Effector memory CD4-positive, alpha-beta T cell (primary cell): Measurements from ENCODE around the gene RHBDL1.

ENCODE experiments used
- DNase-seq, 3 donors: peaks; one replicate each; pipeline ENCODE4 v3.0.0-alpha.2; 2020
- H3K27ac ChIP-seq: 2 replicates; pipeline ENCODE4 v1.7.0; 2013; ENCODE audit warnings: mild to moderate bottlenecking, low read length, moderate library complexity; ENCODE audit not compliant: insufficient read depth, poor library complexity, severe bottlenecking
- H3K27me3 ChIP-seq: replicated peaks from 2 replicates; pipeline ENCODE4 v1.7.0; 2013; ENCODE audit warnings: mild to moderate bottlenecking, low read length; ENCODE audit not compliant: insufficient read depth, control insufficient read depth, poor library complexity, severe bottlenecking
- H3K36me3 ChIP-seq: 2 replicates; pipeline ENCODE4 v1.7.0; 2013; ENCODE audit warnings: mild to moderate bottlenecking, low read length, moderate library complexity; ENCODE audit not compliant: control insufficient read depth, insufficient read depth
- H3K4me1 ChIP-seq: 2 replicates; pipeline ENCODE4 v1.7.0; 2013; ENCODE audit warnings: low read length, mild to moderate bottlenecking; ENCODE audit not compliant: control insufficient read depth, insufficient read depth, poor library complexity, severe bottlenecking
- H3K4me3 ChIP-seq: 2 replicates; pipeline ENCODE4 v1.7.0; 2013; ENCODE audit warnings: low read length, low read depth, mild to moderate bottlenecking; ENCODE audit not compliant: insufficient read depth, poor library complexity, severe bottlenecking
- H3K9me3 ChIP-seq: 2 replicates; pipeline ENCODE4 v1.7.0; 2013; ENCODE audit warnings: mild to moderate bottlenecking, low read length, moderate library complexity; ENCODE audit not compliant: control insufficient read depth

RHBDL1 gene

GRCh38 chr16:720990-721764, 45.7 kb downstream of the RHBDL1 start, which contains the start of gene ANTKMT:
Gene ANTKMT (plus strand): TSS chr16:721146. CDS start chr16:721275, 129 bp downstream.
- Histone ChIP-seq H3K4me3 (peak within 1 kb of the TSS; percentile 56), H3K27ac (peak within 1 kb of the TSS; percentile 51), H3K27me3 (no peaks in the 10 kb centered on the region), H3K9me3 (no peaks in the 10 kb centered on the region), H3K36me3 (no peaks in the 10 kb centered on the region), H3K4me1 (peaks cover 22% of the 10 kb centered on the region)
- peak; percentile 56 to 67 (median 58) for DNase-seq

- H3K36me3 ChIP-seq: no peaks in the 10 kb centered on the region
- no peak for DNase-seq
- peak overlapping the region; percentile 37 for H3K27ac ChIP-seq
- H3K9me3 ChIP-seq: no peaks in the 10 kb centered on the region
- H3K4me1 ChIP-seq: peaks cover 27% of the 10 kb centered on the region
- no peaks in the 10 kb centered on the region for H3K27me3 ChIP-seq
- H3K4me3 ChIP-seq: no peak overlapping the region
Observed at GRCh38 chr16:721765-722540, 46.5 kb downstream of the RHBDL1 start.

DNA sequence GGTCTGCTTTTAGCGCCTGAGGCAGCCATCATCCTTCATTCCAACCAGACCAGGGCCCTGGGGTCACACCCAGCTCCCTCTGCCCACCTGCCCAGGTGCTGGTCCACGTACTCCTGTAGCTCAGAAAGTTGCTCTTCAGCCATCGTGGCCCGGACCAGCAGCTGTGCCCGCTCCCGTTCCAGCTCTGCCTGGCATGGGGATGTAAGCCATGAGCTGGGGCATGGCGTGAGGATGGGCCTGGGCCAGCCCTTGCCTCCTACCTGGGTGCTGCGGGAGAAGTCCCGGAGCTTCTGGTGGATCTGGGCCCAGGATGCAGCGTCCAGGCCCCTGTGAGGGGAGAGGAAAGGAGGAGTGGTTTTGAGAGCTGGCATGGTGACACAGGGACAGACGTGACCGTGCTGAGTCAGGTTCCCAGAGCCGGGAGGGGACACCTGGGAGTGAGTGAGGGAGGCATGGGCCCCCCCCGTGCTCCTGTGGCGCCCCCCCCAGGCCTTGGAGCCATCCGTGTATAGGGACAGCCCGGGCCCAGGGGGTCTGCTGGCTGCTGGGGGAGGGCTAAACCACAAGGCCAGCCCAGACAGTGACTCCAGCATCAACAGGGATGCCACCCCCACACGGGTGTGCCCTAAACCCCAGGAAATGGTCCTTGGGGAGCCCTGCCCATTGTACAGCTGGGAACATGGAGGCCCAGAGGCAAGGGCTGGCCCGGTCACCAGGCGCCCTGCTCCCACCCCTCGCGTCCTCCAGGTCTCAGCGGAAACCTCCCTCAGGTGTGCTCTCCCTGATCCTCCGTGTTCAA, 47.6 kb downstream of the RHBDL1 start:
- peaks cover 36% of the 10 kb centered on the region for H3K4me1 ChIP-seq
- no peak overlapping the region for H3K27ac ChIP-seq
- H3K9me3 ChIP-seq: no peaks in the 10 kb centered on the region
- no peak overlapping the region for H3K4me3 ChIP-seq
- no peaks in the 10 kb centered on the region for H3K27me3 ChIP-seq
- DNase-seq: no peak
- no peaks in the 10 kb centered on the region for H3K36me3 ChIP-seq

DNA sequence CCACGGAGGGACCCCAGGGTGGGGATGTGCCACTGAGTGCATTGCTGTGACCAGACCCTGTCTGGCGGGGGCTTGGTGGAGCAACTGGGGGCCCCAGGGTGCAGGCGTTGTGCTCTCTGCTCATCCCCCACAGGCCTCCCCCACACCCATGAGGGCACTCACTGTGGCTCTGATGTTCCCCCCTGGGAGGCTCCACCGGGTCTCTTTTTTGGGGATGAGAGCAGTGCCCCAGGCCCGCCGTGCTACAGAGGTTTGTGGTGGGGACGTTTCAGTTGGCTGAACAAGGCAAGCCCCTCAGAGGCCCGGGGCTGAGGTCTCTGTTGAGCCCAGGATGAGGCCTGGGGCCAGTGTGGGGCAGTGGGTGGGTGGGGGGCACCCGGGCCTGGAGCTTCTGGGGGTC, 48.2 kb downstream of the RHBDL1 start:
- Histone ChIP-seq H3K27ac (no peak overlapping the region), H3K9me3 (no peaks in the 10 kb centered on the region), H3K36me3 (no peaks in the 10 kb centered on the region), H3K4me1 (peaks cover 39% of the 10 kb centered on the region), H3K27me3 (no peaks in the 10 kb centered on the region), H3K4me3 (no peak overlapping the region)
- no peak for DNase-seq

DNA sequence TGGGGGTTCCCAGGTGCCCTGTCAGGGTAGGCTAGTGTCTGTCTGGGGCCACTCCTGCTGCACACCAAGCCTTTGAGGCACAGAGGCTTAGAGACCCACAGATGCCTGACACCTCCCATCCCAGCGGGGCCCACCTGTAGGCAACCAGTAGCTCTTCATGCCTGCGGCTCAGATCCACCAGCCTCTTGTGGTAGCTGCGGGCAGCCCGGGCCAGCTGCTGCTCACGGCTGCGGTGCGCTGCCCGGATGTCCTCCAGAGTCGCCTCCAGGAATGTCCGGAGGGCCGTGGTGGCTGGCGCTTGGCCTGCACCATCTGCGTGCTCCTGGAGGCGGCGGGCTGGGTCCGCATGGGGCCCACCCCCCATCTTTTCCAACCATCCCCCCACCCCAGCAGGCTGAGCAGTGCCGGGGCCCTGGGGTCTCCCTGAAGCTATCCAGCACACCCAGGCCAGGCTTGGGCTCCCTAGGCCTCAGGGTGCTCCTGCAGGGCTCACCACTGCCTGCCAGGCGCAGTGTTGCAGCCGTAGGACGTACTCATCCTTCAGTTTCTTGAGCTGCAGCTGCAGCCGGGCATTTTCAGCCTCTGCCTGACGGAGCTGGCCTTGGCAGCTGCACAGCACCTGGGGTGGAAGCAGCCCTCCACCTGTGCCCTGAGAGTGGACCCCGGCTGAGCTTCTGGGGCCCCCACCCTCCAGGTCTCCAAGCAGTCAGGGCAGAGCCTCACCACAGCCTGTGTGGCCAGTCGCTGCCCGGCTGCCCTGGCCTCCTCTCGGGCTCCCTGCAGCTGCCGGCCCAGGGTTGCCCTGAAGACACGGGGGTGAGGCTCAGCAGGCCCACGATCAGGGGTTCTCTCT, 48.9 kb downstream of the RHBDL1 start:
- H3K27me3 ChIP-seq: no peaks in the 10 kb centered on the region
- H3K36me3 ChIP-seq: no peaks in the 10 kb centered on the region
- no peaks in the 10 kb centered on the region for H3K9me3 ChIP-seq
- H3K27ac ChIP-seq: no peak overlapping the region
- peaks cover 39% of the 10 kb centered on the region for H3K4me1 ChIP-seq
- H3K4me3 ChIP-seq: no peak overlapping the region
- DNase-seq: no peak

DNA sequence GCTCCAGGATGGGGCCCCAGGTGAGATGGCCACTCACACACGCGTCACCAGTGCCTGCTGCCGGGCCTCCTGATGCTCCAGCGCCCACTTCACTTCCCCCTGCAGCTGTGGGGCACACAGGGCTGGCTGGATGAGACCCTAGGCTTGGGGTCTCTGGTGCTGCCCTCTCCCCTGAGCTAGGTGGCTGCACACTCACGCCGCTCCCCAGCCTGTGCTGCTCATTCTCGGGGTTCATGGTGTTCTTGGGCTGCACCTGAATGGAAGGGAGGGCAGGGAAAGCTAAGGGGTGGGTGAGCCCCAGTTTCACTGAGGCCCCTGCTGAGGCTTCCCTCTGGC, 49.5 kb downstream of the RHBDL1 start:
- H3K27ac ChIP-seq: no peak overlapping the region
- H3K36me3 ChIP-seq: no peaks in the 10 kb centered on the region
- no peaks in the 10 kb centered on the region for H3K9me3 ChIP-seq
- H3K4me3 ChIP-seq: no peak overlapping the region
- H3K4me1 ChIP-seq: peaks cover 37% of the 10 kb centered on the region
- DNase-seq: no peak
- no peaks in the 10 kb centered on the region for H3K27me3 ChIP-seq

GRCh38 chr16:725463-726187, 50.2 kb downstream of the RHBDL1 start:
- H3K4me3 ChIP-seq: no peak overlapping the region
- H3K27me3 ChIP-seq: no peaks in the 10 kb centered on the region
- no peak for DNase-seq
- no peaks in the 10 kb centered on the region for H3K9me3 ChIP-seq
- H3K27ac ChIP-seq: no peak overlapping the region
- no peaks in the 10 kb centered on the region for H3K36me3 ChIP-seq
- H3K4me1 ChIP-seq: peaks cover 31% of the 10 kb centered on the region

DNA sequence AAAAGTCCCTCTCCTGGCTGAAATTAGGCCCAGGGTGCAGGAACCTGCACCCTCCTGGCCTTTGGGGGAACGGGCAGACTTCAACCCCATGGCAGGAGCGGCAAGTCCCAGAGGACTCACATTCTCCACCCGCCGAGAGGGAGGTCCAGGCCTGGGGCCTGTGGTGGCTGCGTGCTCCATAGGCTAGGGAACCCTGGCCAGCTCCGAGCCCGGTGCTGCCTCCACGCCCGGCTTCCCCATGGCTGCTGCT, 50.6 kb downstream of the RHBDL1 start:
- Histone ChIP-seq H3K27ac (no peak overlapping the region), H3K9me3 (no peaks in the 10 kb centered on the region), H3K27me3 (no peaks in the 10 kb centered on the region), H3K4me1 (peaks cover 26% of the 10 kb centered on the region), H3K4me3 (no peak overlapping the region), H3K36me3 (no peaks in the 10 kb centered on the region)
- DNase-seq: no peak
